Esophagus squamous epithelium (tissue), 5 donors: ENCODE measurements around the gene NHERF1. TPM values are rescaled to one million over a fixed set of nuclear protein-coding genes. Genes with fewer than 3 reads are reported as not detected.

ENCODE experiments used
- DNase-seq: peaks from one replicate; lab custom pipeline; 2025; lab: John Stamatoyannopoulos, UW
- H3K27ac ChIP-seq, 4 donors: fragments of 200-600 bp; sonication (generic); one replicate each; pipeline ENCODE4 v1.5.1; 2016 to 2019; ENCODE audit warnings: mild to moderate bottlenecking in 1 of 4
- H3K27me3 ChIP-seq, 4 donors: fragments of 200-600 bp; sonication (generic); 1 replicate in 3 of 4; 2 replicates in 1 of 4; pipeline versions ENCODE4 v1.5.1 to v1.6.0; 2017 to 2021; ENCODE audit warnings: antibody characterized with exemption in 1 of 4
- H3K36me3 ChIP-seq, 3 donors: fragments of 200-600 bp; sonication (generic); one replicate each; pipeline ENCODE4 v1.5.1; 2016 to 2019
- H3K4me1 ChIP-seq, 3 donors: fragments of 200-600 bp; sonication (generic); one replicate each; pipeline ENCODE4 v1.5.1; 2017 to 2019
- H3K4me3 ChIP-seq, 4 donors: fragments of 200-600 bp; sonication (generic); 1 replicate in 3 of 4; 2 replicates in 1 of 4; pipeline ENCODE4 v1.5.1; 2016 to 2019; ENCODE audit warnings: mild to moderate bottlenecking in 2 of 4, moderate library complexity in 1 of 4
- H3K9me3 ChIP-seq, 3 donors: fragments of 200-600 bp; sonication (generic); one replicate each; pipeline ENCODE4 v1.5.1; 2016 to 2019
- CTCF ChIP-seq, 6 experiments: fragments of 450-650 bp in 4 of 6; fragments of 200-600 bp in 2 of 6; sonication (generic) in 2 of 6; IDR thresholded peaks; one replicate each; pipeline ENCODE4 v1.5.1; 2016 to 2019; ENCODE audit warnings: antibody characterized with exemption in 6 of 6, mild to moderate bottlenecking in 4 of 6, moderate library complexity in 4 of 6
- POLR2A ChIP-seq, 4 donors: fragments of 450-650 bp; IDR thresholded peaks; one replicate each; pipeline ENCODE4 v1.6.1; 2017; ENCODE audit warnings: antibody characterized with exemption in 4 of 4, mild to moderate bottlenecking in 4 of 4, moderate library complexity in 3 of 4
- WGBS, 2 donors: methylation state at CpG; one replicate each; pipeline ENCODE4 v1.1.5; 2018; 5-methylcytosine and 5-hydroxymethylcytosine counted together
- intact Hi-C: fragments of 100-400 bp; cut with DNase I; formaldehyde crosslinking; loops from one replicate; pipeline ENCODE4 v1.15.0; 2022
- total RNA-seq, 4 donors: library from RNA; depleted of rRNA; stranded (reverse); fragments of >200 nt; gene quantifications; one replicate each; pipeline ENCODE4 v1.1.0, GENCODE V29; 2016
- donor health status: DM: yes; HTN: yes; CAD: no.

NHERF1 gene
- total RNA-seq, 4 donors from 2014 or later: 214 to 483 (median 313) TPM

GRCh38 chr17:74720506-74720905 is 27.9 kb upstream of the NHERF1 start:
- Histone ChIP-seq H3K4me1 (no peaks in the 10 kb centered on the region), H3K27ac (no peak overlapping the region), H3K4me3 (no peak overlapping the region), H3K27me3 (peaks cover 0 to 28% (median 0%) of the 10 kb centered on the region in 4 donors), H3K9me3 (no peaks in the 10 kb centered on the region), H3K36me3 (no peaks in the 10 kb centered on the region)
- intact Hi-C loops: no loop called here
- TF ChIP-seq POLR2A (IDR thresholded peaks at IDR 0.05): no peak
- TF ChIP-seq CTCF (IDR thresholded peaks at IDR 0.05): no peak
- 93% methylated on average over 4 of the region's 4 CpGs for WGBS, 2 donors
- DNase-seq: no peak

DNA sequence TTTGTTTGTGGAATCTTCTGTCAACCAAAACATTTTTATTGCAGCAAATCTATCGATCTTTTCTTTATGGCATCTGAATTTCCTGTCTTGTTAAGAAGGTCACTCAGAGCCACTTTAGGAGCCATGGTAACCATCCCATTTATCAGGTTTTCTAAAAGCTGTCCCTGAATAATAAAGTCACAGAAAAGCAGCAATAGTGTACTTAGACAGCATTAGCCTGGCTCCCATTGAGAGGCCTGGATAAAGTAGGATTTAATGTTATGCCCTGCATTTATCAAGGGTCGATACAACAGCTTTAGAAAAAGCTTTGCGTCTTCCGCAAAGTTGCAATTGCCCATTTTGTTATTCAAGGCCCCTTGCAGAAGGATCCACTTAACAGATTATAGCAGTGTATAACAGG is 25.6 kb upstream of the NHERF1 start:
- Histone ChIP-seq H3K9me3 (no peaks in the 10 kb centered on the region), H3K27ac (no peak overlapping the region), H3K4me1 (no peaks in the 10 kb centered on the region), H3K4me3 (no peak overlapping the region), H3K36me3 (no peaks in the 10 kb centered on the region), H3K27me3 (peaks cover 0 to 20% (median 0%) of the 10 kb centered on the region in 4 donors)
- DNase-seq: no peak
- intact Hi-C loops: no loop called here
- WGBS, 2 donors: 74 to 76% methylated on average over 4 of the region's 4 CpGs
- TF ChIP-seq POLR2A (IDR thresholded peaks at IDR 0.05) (no peak), CTCF (IDR thresholded peaks at IDR 0.05) (no peak)

- Histone ChIP-seq H3K27me3 (peaks cover 0 to 15% (median 0%) of the 10 kb centered on the region in 4 donors), H3K4me3 (no peak overlapping the region), H3K36me3 (no peaks in the 10 kb centered on the region), H3K4me1 (no peaks in the 10 kb centered on the region), H3K27ac (no peak overlapping the region), H3K9me3 (no peaks in the 10 kb centered on the region)
- DNase-seq: no peak
- 65 to 80% methylated on average over 4 to 5 of the region's 5 CpGs for WGBS, 2 donors
- intact Hi-C loops: no loop called here
- no peak for TF ChIP-seq POLR2A (IDR thresholded peaks at IDR 0.05)
These were observed 24.5 kb upstream of the NHERF1 start for GRCh38 chr17:74723891-74724290.

DNA sequence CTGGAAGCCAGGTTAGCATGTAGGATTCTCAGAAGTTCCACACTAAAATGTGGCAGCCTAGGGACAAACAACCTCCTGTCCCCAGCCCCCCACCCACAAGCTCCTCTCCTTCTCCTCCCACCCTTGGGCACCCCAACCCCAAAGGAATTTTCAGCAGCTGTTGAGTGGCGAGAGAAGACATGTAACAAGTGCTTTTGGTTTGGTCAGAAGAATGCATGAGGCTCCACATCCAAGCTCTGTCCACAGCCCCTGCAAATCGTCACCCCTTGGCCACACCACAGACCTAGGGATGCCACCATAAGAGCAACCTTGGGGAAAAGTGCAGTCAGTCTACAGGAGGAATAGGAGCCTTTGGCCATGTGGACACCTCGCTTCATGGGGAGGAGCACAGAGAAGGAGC is 23.3 kb upstream of the NHERF1 start:
- Histone ChIP-seq H3K4me1 (no peaks in the 10 kb centered on the region), H3K36me3 (no peaks in the 10 kb centered on the region), H3K4me3 (no peak overlapping the region), H3K27me3 (peaks cover 0 to 15% (median 0%) of the 10 kb centered on the region in 4 donors), H3K27ac (no peak overlapping the region), H3K9me3 (no peaks in the 10 kb centered on the region)
- intact Hi-C loops: no loop called here
- no peak for DNase-seq
- WGBS, 2 donors: 73 to 85% methylated on average over 2 to 3 of the region's 3 CpGs
- TF ChIP-seq CTCF (IDR thresholded peaks at IDR 0.05): no peak
- TF ChIP-seq POLR2A (IDR thresholded peaks at IDR 0.05): no peak

- Histone ChIP-seq H3K4me1 (peaks cover 0 to 3% (median 0%) of the 10 kb centered on the region in 3 donors), H3K4me3 (no peak overlapping the region), H3K27me3 (peaks cover 0 to 17% (median 0%) of the 10 kb centered on the region in 4 donors), H3K9me3 (no peaks in the 10 kb centered on the region), H3K36me3 (no peaks in the 10 kb centered on the region), H3K27ac (no peak overlapping the region)
- TF ChIP-seq CTCF (IDR thresholded peaks at IDR 0.05) (no peak), POLR2A (IDR thresholded peaks at IDR 0.05) (no peak)
- no peak for DNase-seq
- WGBS, 2 donors: 71 to 89% methylated on average over 3 of the region's 3 CpGs
- intact Hi-C loops: no loop called here
These were observed 20.3 kb upstream of the NHERF1 start for GRCh38 chr17:74728033-74728701.
